GM18502 (cell line): ENCODE measurements around the gene FRAS1.
"Not testable (repeated sequence)": the region's sequence is repeated elsewhere in the genome, so short reads cannot be mapped to it uniquely, and the experiment has no call there.

Experiments
- ATAC-seq: cut with Tn5 transposase; IDR thresholded peaks from one replicate; pipeline ENCODE4 v1.9.1; 2021; ENCODE audit warnings: mild to moderate bottlenecking; ENCODE audit not compliant: unreplicated experiment, poor library complexity

Gene FRAS1

GRCh38 chr4:78250500-78250899 lies 193.4 kb downstream of the FRAS1 start:
- ATAC-seq, result no peak

- not testable (repeated sequence) for ATAC-seq
These were observed 195.7 kb downstream of the FRAS1 start for GRCh38 chr4:78252773-78253172.

GRCh38 chr4:78254893-78255292 lies 197.8 kb downstream of the FRAS1 start:
- no peak for ATAC-seq

DNA sequence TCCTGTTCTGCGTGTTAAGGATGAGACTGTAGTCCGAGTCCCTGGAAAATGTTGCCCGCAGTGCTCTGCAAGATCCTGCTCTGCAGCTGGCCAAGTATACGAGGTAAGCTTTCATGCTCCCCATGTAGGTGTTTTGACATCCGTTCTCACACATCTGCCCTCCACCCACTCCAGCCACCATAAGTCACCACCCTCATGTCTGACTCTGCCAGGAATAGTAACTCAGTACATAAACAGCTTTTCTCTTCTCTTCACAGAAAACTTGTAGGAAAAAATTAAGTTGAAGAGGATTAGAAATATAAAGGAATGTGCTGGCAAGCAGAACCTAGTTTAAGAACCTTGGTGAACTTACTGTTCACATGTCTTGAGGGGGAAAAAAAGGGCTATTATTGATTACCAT lies 207.9 kb downstream of the FRAS1 start:
- ATAC-seq, result no peak

DNA sequence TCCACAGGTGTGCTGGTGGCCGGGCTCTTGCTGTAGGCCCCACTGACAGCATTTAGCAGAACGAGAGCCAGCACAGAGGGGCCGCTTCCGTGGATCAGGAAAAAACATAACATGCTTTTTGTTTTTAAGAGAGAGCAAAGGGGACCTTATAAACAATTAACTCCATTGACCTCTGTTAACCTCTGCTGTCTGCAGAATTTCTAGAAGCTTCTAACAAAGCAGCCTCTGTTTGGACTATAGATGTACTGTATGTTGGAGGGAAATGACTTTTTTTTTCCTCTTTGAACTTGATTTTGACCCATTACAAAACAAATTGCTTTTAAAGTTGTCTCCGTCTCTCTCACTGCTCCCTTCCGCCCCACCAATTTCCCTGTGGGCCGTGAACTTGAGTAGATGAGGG lies 210.7 kb downstream of the FRAS1 start:
- no peak for ATAC-seq

DNA sequence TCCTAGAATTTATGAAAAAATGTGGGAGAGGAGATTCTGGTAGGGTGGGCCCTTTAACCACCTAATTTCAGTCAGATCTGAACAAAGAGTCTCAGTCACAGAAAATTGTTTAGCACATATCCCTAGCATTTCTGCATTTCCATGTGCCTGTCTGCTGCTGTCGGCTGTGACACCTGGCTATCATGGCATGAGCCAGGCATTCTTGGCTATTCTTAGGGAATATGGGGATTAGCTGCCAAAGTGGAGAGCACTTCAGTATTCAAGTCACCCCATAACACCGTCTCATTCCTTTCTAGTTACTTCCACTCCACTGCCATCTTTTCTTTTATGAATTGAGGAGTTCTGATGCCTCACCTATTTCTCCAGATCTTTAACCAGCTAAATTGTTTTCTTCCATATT lies 211.5 kb downstream of the FRAS1 start:
- no peak for ATAC-seq

GRCh38 chr4:78275450-78275849 lies 218.3 kb downstream of the FRAS1 start:
- not testable (repeated sequence) for ATAC-seq

- ATAC-seq, result no peak
These were observed 229.2 kb downstream of the FRAS1 start for GRCh38 chr4:78286281-78286680.

GRCh38 chr4:78288327-78288726 lies 231.2 kb downstream of the FRAS1 start:
- no peak for ATAC-seq

GRCh38 chr4:78291277-78291676 lies 234.2 kb downstream of the FRAS1 start:
- peak; percentile 49 for ATAC-seq

DNA sequence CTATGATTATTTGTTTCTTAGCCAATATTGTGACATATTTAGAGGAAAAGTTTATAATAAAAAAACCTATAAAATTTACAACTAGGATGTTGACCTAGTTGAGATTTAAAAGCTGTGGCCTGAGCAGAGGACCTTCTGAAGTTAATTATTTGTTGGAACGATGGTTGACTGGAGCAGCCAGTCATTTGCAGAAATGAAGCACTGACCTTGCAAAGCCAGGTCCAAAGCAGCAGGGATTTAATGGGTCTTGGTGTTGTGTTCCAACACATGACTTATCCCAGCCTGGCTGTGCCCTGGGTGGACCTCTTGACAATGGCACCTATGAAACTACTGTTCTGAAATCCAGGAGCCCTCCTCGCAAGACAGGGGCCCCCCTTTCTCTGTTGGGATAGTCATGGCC lies 235.2 kb downstream of the FRAS1 start:
- no peak for ATAC-seq

DNA sequence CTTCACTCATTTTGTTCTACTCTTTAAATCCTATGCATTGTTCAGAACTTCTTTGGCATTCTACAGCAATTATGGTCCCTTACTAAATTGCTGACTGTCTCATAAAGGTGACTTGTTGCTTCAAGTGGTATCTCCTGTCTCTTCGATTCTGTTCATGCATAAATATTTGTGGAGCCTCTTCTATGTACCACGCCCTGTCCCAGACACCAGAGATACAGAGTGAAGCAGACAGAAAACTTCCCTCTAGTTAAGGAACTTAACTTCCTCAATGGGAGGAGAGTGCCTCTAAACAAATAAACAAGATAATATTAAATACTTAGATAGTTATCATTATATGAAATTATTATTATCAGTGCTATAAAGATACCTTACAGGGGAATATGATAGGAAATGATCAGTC lies 235.7 kb downstream of the FRAS1 start:
- no peak for ATAC-seq

- no peak for ATAC-seq
These were observed 236.2 kb downstream of the FRAS1 start for GRCh38 chr4:78293348-78293747.

- no peak for ATAC-seq
These were observed 236.7 kb downstream of the FRAS1 start for GRCh38 chr4:78293821-78294301.

DNA sequence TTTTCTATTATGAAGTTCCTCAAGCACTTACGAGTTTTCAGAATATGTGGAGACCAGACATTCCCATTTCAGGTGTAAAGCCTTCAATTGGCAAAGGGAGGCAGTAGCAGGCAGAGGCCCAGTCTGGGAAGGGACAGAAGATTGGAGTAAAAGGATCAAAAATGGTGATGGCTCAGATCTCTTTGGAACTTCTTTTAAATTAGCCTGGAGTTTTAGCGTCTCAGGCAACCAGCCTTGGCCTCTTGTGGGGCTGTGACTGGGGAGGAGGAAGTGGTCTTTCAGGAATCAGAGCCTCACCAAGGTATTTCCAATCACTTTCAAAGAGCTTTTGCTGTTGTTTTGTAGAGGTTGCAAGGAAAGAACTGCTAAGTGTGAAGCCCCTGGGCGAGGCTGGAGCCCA lies 239.1 kb downstream of the FRAS1 start:
- ATAC-seq, result no peak

- peak; percentile 72 for ATAC-seq
These were observed 240.1 kb downstream of the FRAS1 start for GRCh38 chr4:78297116-78297800.

DNA sequence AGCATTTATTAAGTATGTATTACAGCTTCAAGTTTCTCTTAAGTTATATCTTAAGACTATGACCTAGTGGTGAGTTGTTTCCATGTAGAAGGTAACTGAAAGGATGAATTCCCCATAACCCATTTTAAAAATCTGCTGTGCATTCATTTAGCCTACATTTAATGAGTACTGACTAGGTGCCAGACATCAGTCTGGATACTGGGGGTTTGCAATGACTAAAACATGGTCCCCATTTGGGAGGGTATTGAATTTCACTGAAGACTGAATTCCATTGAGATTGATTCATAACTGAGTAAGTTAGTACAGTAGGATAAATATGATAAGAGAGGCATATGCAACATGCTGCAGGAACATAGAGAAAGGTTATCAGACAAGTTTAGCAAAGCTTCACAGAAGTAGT lies 241.5 kb downstream of the FRAS1 start:
- no peak for ATAC-seq

DNA sequence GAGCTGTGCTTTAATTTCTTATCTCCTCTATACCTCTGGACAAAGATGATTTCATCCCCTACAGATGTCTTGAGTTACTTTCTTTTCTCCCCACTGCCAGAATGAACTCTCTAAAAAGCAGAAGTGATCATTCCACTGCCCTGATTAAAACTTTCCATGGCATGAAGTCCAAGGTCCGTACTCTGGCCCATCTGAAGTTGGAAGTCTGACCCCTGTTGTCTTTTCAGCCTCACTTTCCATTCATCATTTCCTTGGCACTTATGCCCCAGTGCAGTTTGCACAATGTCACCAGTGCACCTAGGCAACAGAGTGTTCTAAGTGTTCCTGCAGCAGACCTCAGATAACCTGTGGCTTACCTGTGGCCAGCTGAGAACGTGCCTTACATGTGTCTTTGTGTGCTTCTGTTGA lies 242.4 kb downstream of the FRAS1 start:
- ATAC-seq, result peak; percentile 69

GRCh38 chr4:78307263-78307662 lies 250.1 kb downstream of the FRAS1 start:
- ATAC-seq, result not testable (repeated sequence)

- ATAC-seq, result no peak
These were observed 251.4 kb downstream of the FRAS1 start for GRCh38 chr4:78308517-78308916.

GRCh38 chr4:78309352-78309751 lies 252.2 kb downstream of the FRAS1 start:
- no peak for ATAC-seq

- no peak for ATAC-seq
These were observed 253.1 kb downstream of the FRAS1 start for GRCh38 chr4:78310007-78310739.
